Measurements from ENCODE around the gene CDH4. TPM values are rescaled to one million over a fixed set of nuclear protein-coding genes. Genes with fewer than 3 reads are reported as not detected.

Gene CDH4
- total and polyA plus RNA-seq, 2 donors (not counting 3 experiments of a cell fraction or from before 2014, with no cell fraction given) = 0.17 to 0.51 TPM

DNA sequence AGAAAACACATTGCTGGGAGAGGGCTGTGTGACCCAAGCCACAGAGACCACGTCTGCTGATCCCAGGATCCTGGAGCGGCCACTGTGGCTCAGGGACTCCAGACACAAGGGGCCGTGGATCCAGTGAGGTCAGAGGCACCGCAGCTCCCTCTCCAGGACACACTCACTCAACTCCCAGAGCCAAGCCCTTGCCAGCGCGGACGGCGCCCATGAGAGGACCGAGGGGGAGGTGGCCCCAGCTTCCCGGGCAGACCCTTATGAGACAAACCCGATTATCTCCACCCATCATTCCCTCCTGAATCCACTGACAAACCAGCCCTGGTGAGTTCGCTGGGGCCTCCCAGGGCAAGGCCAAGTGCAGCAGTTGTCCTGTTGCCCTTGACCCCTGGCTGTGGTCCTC lies 612.4 kb downstream of the CDH4 start:
- Histone ChIP-seq H3K4me3 (replicated peaks in 1 of 3; ENCODE audit: insufficient read depth in 1 of 3, low read depth in 1 of 3, low read length in 3 of 3) (no peak overlapping the region), H3K36me3 (ENCODE audit: control insufficient read depth in 2 of 2, extremely low read depth in 1 of 2, insufficient read depth in 2 of 2, low read length in 2 of 2) (no peaks in the 10 kb centered on the region), H3K27ac (ENCODE audit: insufficient read depth, low read depth, low read length) (no peak overlapping the region), H3K27me3 (ENCODE audit: control insufficient read depth in 2 of 2, insufficient read depth in 2 of 2, low read length in 2 of 2) (no peaks in the 10 kb centered on the region), H3K9me3 (replicated peaks; ENCODE audit: control insufficient read depth, insufficient read depth, low read length) (peaks cover 4% of the 10 kb centered on the region), H3K79me2 (ENCODE audit: control insufficient read depth, insufficient read depth, low read length) (no peaks in the 10 kb centered on the region), H3K4me2 (ENCODE audit: insufficient read depth, low read length) (no peak overlapping the region), H3K4me1 (ENCODE audit: control insufficient read depth, extremely low read depth, insufficient read depth, low read length) (no peaks in the 10 kb centered on the region), H3K9ac (replicated peaks; ENCODE audit: extremely low read depth, insufficient read depth, low read length) (no peak overlapping the region), H2AFZ (ENCODE audit: low read depth, low read length) (no peak overlapping the region), H4K20me1 (replicated peaks; ENCODE audit: control insufficient read depth, extremely low read depth, insufficient read depth, low read length) (no peaks in the 10 kb centered on the region), H3K9me1 (replicated peaks; ENCODE audit: control insufficient read depth, extremely low read depth, insufficient read depth, low read length) (no peaks in the 10 kb centered on the region)
- TF ChIP-seq POLR2AphosphoS5 (IDR thresholded peaks at IDR 0.05; ENCODE audit: insufficient read depth, low read depth, low read length) (no peak), JUN (IDR thresholded peaks at IDR 0.05; ENCODE audit: borderline replicate concordance, insufficient read depth, insufficient read length, low read depth) (no peak), POLR2A (IDR thresholded peaks at IDR 0.05; ENCODE audit: low read depth, low read length) (no peak), FOS (IDR thresholded peaks at IDR 0.05; ENCODE audit: borderline replicate concordance, insufficient read depth, low read length) (no peak), MYC (IDR thresholded peaks at IDR 0.05; ENCODE audit: low read depth, low read length) (no peak), CTCF (IDR thresholded peaks at IDR 0.05; ENCODE audit: extremely low read depth in 1 of 2, insufficient read depth in 1 of 2, low read depth in 1 of 2, low read length in 2 of 2) (no peak), GATA2 (IDR thresholded peaks at IDR 0.05; ENCODE audit: insufficient read depth, insufficient read length, low read depth, low read length) (no peak), EZH2 (IDR thresholded peaks at IDR 0.05; ENCODE audit: borderline replicate concordance, low read depth, low read length, severe bottlenecking) (no peak)
- TF ChIP-seq, protein P1, sequence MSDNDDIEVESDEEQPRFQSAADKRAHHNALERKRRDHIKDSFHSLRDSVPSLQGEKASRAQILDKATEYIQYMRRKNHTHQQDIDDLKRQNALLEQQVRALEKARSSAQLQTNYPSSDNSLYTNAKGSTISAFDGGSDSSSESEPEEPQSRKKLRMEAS (IDR thresholded peaks at IDR 0.05; ENCODE audit: insufficient read depth, insufficient read length) = no peak
- DNase-seq (ENCODE audit: low read depth, low spot score) = no peak
- CTCF ChIA-PET = no interaction called here
- dilution Hi-C loops (cut with MboI; ENCODE audit: extremely low pct_ligation_motif_present, low sequenced_read_pairs) = no loop called here
- BruUV-seq (replicated peaks) = no TSS peak
- FAIRE-seq = no peak
- POLR2A ChIA-PET = no interaction called here
- intact Hi-C loops (cut with micrococcal nuclease) = no loop called here

Measured in endothelial cell of umbilical vein (primary cell).